ENCODE data around the gene SYT13.
A peak's percentile ranks its signal among the peaks of the same experiment; 100 is the strongest.

The SYT13 gene

DNA sequence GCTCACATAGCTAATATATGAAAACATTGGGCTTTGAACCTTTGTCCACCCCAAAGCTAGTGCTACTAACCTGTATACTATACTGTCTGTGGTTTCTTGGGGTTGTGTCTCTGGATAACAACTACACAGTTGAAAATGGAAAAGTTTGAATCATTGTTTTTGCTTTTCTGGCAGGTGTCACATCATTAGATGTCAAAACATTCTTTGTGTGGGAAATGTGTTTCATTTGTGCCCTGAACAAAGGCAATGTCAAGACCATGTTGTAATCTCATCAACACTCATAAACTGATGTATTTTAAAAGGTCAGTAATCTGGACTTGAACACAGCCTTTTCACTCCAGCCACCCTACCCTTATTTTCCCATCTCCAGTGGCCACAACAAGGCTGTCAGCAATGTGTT lies 16.5 kb downstream of the SYT13 start:
- H3K4me1 ChIP-seq (ENCODE audit: control insufficient read depth, insufficient read depth, low read depth, low read length) = peaks cover 18% of the 10 kb centered on the region
- no peak overlapping the region for H3K23ac ChIP-seq (ENCODE audit: low read length in 2 of 2)
- H3K9ac ChIP-seq (ENCODE audit: low read length) = no peak overlapping the region
- peaks cover 3 to 80% of the 10 kb centered on the region in 2 experiments for H3K27me3 ChIP-seq (ENCODE audit: control insufficient read depth in 1 of 2, insufficient read depth in 1 of 2, low read length in 2 of 2)
- no peak overlapping the region for H2AFZ ChIP-seq (ENCODE audit: low read depth, low read length)
- H3K4ac ChIP-seq (ENCODE audit: low read depth in 1 of 2, low read length in 2 of 2) = no peak overlapping the region
- H2BK15ac ChIP-seq (ENCODE audit: low read depth, poor library complexity, severe bottlenecking) = no peak overlapping the region
- no peaks in the 10 kb centered on the region for H3K9me3 ChIP-seq (ENCODE audit: control insufficient read depth, low read length)
- no peak overlapping the region for H3K4me2 ChIP-seq (ENCODE audit: low read length, poor library complexity, severe bottlenecking)
- H2BK12ac ChIP-seq (ENCODE audit: low read length in 2 of 2) = no peak overlapping the region
- no peak overlapping the region for H3K18ac ChIP-seq (ENCODE audit: low read depth in 1 of 2, low read length in 2 of 2)
- H3K27ac ChIP-seq (ENCODE audit: low read length, poor library complexity, severe bottlenecking) = no peak overlapping the region
- H4K8ac ChIP-seq (ENCODE audit: low read length) = no peak overlapping the region
- H3K36me3 ChIP-seq (ENCODE audit: control insufficient read depth in 1 of 2, insufficient read depth in 2 of 2, low read depth in 1 of 2, low read length in 2 of 2) = no peaks in the 10 kb centered on the region
- DNase-seq = no peak
- H2BK5ac ChIP-seq (ENCODE audit: low read depth, low read length, poor library complexity, severe bottlenecking) = no peak overlapping the region
- H2BK120ac ChIP-seq (ENCODE audit: low read depth, low read length) = no peak overlapping the region
- H3K79me1 ChIP-seq (replicated peaks; ENCODE audit: low read length, poor library complexity, severe bottlenecking) = no peaks in the 10 kb centered on the region
- H3K4me3 ChIP-seq (ENCODE audit: insufficient read depth in 1 of 2, low read depth in 1 of 2, low read length in 2 of 2) = no peak overlapping the region
- no peak overlapping the region for H3K14ac ChIP-seq (ENCODE audit: low read length in 2 of 2)
- H4K91ac ChIP-seq (ENCODE audit: low read length) = no peak overlapping the region
- H2AK5ac ChIP-seq (ENCODE audit: low read length, severe bottlenecking) = no peak overlapping the region

DNA sequence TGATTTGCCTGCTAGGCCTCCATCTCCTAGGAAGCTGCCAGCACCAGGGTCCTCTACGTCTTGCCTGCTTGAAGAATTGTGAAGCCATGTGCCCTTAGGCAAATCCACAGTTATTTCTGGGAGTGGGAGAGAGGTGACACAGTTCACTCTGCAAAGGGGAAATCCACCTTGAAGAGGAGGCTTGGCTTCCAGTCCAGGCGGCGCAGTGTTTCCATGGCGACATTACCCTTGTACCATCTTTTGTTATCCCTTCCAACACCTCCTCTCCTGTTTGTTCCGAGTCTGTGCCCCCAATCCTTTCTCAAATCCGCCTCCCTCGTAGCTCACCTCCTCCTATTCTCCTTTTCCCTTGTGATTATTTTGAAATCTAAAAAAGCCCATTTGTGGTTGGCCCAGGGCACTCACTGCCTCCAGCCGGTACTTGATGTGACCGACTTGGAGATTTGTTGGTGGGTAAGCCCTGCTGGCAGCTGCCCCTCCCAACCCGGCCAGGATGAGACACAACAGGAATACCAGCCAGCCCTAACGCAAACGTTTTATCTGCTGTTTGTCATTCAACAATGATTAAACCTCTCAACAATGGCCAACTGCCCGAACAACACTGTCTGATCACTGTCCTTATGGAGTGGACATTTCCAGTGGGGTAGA lies 18.4 kb downstream of the SYT13 start:
- Histone ChIP-seq H3K18ac (ENCODE audit: low read depth in 1 of 2, low read length in 2 of 2) (no peak overlapping the region), H2BK5ac (ENCODE audit: low read depth, low read length, poor library complexity, severe bottlenecking) (no peak overlapping the region), H3K9ac (ENCODE audit: low read length) (no peak overlapping the region), H3K14ac (ENCODE audit: low read length in 2 of 2) (no peak overlapping the region), H3K4me2 (ENCODE audit: low read length, poor library complexity, severe bottlenecking) (no peak overlapping the region), H3K23ac (ENCODE audit: low read length in 2 of 2) (no peak overlapping the region), H3K27me3 (ENCODE audit: control insufficient read depth in 1 of 2, insufficient read depth in 1 of 2, low read length in 2 of 2) (peaks cover 0 to 61% of the 10 kb centered on the region in 2 experiments), H2BK12ac (ENCODE audit: low read length in 2 of 2) (no peak overlapping the region), H3K36me3 (ENCODE audit: control insufficient read depth in 1 of 2, insufficient read depth in 2 of 2, low read depth in 1 of 2, low read length in 2 of 2) (no peaks in the 10 kb centered on the region), H4K8ac (ENCODE audit: low read length) (no peak overlapping the region), H3K4ac (ENCODE audit: low read depth in 1 of 2, low read length in 2 of 2) (no peak overlapping the region), H2BK120ac (ENCODE audit: low read depth, low read length) (no peak overlapping the region), H3K4me3 (ENCODE audit: insufficient read depth in 1 of 2, low read depth in 1 of 2, low read length in 2 of 2) (no peak overlapping the region), H3K9me3 (ENCODE audit: control insufficient read depth, low read length) (no peaks in the 10 kb centered on the region), H4K91ac (ENCODE audit: low read length) (no peak overlapping the region), H2AFZ (ENCODE audit: low read depth, low read length) (no peak overlapping the region), H2BK15ac (ENCODE audit: low read depth, poor library complexity, severe bottlenecking) (no peak overlapping the region), H3K4me1 (ENCODE audit: control insufficient read depth, insufficient read depth, low read depth, low read length) (peaks cover 22% of the 10 kb centered on the region), H3K27ac (ENCODE audit: low read length, poor library complexity, severe bottlenecking) (no peak overlapping the region), H3K79me1 (replicated peaks; ENCODE audit: low read length, poor library complexity, severe bottlenecking) (no peaks in the 10 kb centered on the region), H2AK5ac (ENCODE audit: low read length, severe bottlenecking) (peak overlapping the region; percentile 11)
- 87% methylated on average over 13 of the region's 13 CpGs for WGBS
- no peak for DNase-seq

DNA sequence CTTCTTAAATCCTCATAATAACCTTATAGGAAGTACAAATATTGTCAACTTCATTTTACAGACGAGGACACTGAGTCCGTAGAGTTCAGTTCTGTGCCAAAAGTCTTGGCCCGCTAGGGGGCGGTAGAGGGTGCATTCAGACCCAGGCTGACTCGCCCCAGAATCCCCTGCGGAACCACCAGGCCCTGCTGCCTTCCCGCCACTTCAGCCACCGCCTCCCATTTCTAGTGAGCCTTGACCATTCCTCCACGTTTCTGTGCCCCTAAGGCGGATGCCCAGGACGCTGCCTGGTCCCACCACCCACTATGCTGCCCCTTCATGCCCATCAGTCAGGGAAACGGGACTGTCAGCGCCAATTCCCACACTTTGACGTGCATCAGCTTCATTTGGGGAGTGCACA lies 19.1 kb downstream of the SYT13 start:
- H3K4me2 ChIP-seq (ENCODE audit: low read length, poor library complexity, severe bottlenecking) = no peak overlapping the region
- no peak overlapping the region for H3K27ac ChIP-seq (ENCODE audit: low read length, poor library complexity, severe bottlenecking)
- H2AFZ ChIP-seq (ENCODE audit: low read depth, low read length) = no peak overlapping the region
- H3K79me1 ChIP-seq (replicated peaks; ENCODE audit: low read length, poor library complexity, severe bottlenecking) = no peaks in the 10 kb centered on the region
- no peak overlapping the region for H3K23ac ChIP-seq (ENCODE audit: low read length in 2 of 2)
- H3K14ac ChIP-seq (ENCODE audit: low read length in 2 of 2) = no peak overlapping the region
- H4K91ac ChIP-seq (ENCODE audit: low read length) = no peak overlapping the region
- DNase-seq = no peak
- WGBS = 56% methylated on average over 11 of the region's 14 CpGs
- H3K9ac ChIP-seq (ENCODE audit: low read length) = no peak overlapping the region
- no peak overlapping the region for H2BK15ac ChIP-seq (ENCODE audit: low read depth, poor library complexity, severe bottlenecking)
- no peak overlapping the region for H2BK120ac ChIP-seq (ENCODE audit: low read depth, low read length)
- no peak overlapping the region for H3K18ac ChIP-seq (ENCODE audit: low read depth in 1 of 2, low read length in 2 of 2)
- H3K4ac ChIP-seq (ENCODE audit: low read depth in 1 of 2, low read length in 2 of 2) = no peak overlapping the region
- peaks cover 0 to 54% of the 10 kb centered on the region in 2 experiments for H3K27me3 ChIP-seq (ENCODE audit: control insufficient read depth in 1 of 2, insufficient read depth in 1 of 2, low read length in 2 of 2)
- peak overlapping the region; percentile 11 for H2AK5ac ChIP-seq (ENCODE audit: low read length, severe bottlenecking)
- no peak overlapping the region for H3K4me3 ChIP-seq (ENCODE audit: insufficient read depth in 1 of 2, low read depth in 1 of 2, low read length in 2 of 2)
- no peaks in the 10 kb centered on the region for H3K36me3 ChIP-seq (ENCODE audit: control insufficient read depth in 1 of 2, insufficient read depth in 2 of 2, low read depth in 1 of 2, low read length in 2 of 2)
- no peak overlapping the region for H4K8ac ChIP-seq (ENCODE audit: low read length)
- peaks cover 23% of the 10 kb centered on the region for H3K4me1 ChIP-seq (ENCODE audit: control insufficient read depth, insufficient read depth, low read depth, low read length)
- H2BK12ac ChIP-seq (ENCODE audit: low read length in 2 of 2) = no peak overlapping the region
- H2BK5ac ChIP-seq (ENCODE audit: low read depth, low read length, poor library complexity, severe bottlenecking) = no peak overlapping the region
- no peaks in the 10 kb centered on the region for H3K9me3 ChIP-seq (ENCODE audit: control insufficient read depth, low read length)

DNA sequence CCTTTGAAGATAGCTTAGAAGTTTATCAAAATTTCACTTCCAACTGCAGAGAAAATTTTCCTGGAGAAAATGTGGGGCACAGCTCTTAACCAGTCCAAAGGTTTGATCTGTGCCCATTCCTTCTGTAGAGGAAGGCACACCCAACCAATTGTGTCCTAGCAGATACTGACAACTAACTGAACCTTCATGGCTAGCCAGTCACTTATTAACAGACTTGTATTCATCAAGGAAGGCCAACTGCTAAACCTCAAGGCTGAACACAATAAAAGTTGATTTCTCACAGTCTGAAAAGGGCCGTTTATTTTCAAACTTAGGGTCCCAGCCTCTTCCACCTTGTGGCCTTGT lies 19.5 kb downstream of the SYT13 start:
- 94% methylated on average over 1 of the region's 1 CpG for WGBS
- DNase-seq = no peak

More for the DNA sequence above, 19.5 kb downstream of the SYT13 start:
- Histone ChIP-seq H3K23ac (ENCODE audit: low read length in 2 of 2) (no peak overlapping the region), H3K79me1 (replicated peaks; ENCODE audit: low read length, poor library complexity, severe bottlenecking) (no peaks in the 10 kb centered on the region), H2BK5ac (ENCODE audit: low read depth, low read length, poor library complexity, severe bottlenecking) (no peak overlapping the region), H3K27ac (ENCODE audit: low read length, poor library complexity, severe bottlenecking) (peak overlapping the region; percentile 14), H3K4me2 (ENCODE audit: low read length, poor library complexity, severe bottlenecking) (no peak overlapping the region), H2BK15ac (ENCODE audit: low read depth, poor library complexity, severe bottlenecking) (no peak overlapping the region), H3K4ac (ENCODE audit: low read depth in 1 of 2, low read length in 2 of 2) (no peak overlapping the region), H2BK12ac (ENCODE audit: low read length in 2 of 2) (no peak overlapping the region), H4K91ac (ENCODE audit: low read length) (no peak overlapping the region), H3K14ac (ENCODE audit: low read length in 2 of 2) (no peak overlapping the region), H3K4me1 (ENCODE audit: control insufficient read depth, insufficient read depth, low read depth, low read length) (peaks cover 23% of the 10 kb centered on the region), H2AK5ac (ENCODE audit: low read length, severe bottlenecking) (no peak overlapping the region), H3K4me3 (ENCODE audit: insufficient read depth in 1 of 2, low read depth in 1 of 2, low read length in 2 of 2) (no peak overlapping the region), H3K9ac (ENCODE audit: low read length) (no peak overlapping the region), H3K18ac (ENCODE audit: low read depth in 1 of 2, low read length in 2 of 2) (no peak overlapping the region), H2BK120ac (ENCODE audit: low read depth, low read length) (no peak overlapping the region), H3K27me3 (ENCODE audit: control insufficient read depth in 1 of 2, insufficient read depth in 1 of 2, low read length in 2 of 2) (peaks cover 0 to 52% of the 10 kb centered on the region in 2 experiments), H2AFZ (ENCODE audit: low read depth, low read length) (no peak overlapping the region), H3K36me3 (ENCODE audit: control insufficient read depth in 1 of 2, insufficient read depth in 2 of 2, low read depth in 1 of 2, low read length in 2 of 2) (no peaks in the 10 kb centered on the region), H4K8ac (ENCODE audit: low read length) (no peak overlapping the region), H3K9me3 (ENCODE audit: control insufficient read depth, low read length) (no peaks in the 10 kb centered on the region)

All from mesenchymal stem cell (in vitro differentiated cells and primary cell).